ENCODE results near the gene KCNJ10.

Gene KCNJ10

GRCh38 chr1:159979257-159979656 lies 90.7 kb downstream of the KCNJ10 start:
- no peak for DNase-seq (ENCODE audit: low spot score)
- TF ChIP-seq, protein P1, sequence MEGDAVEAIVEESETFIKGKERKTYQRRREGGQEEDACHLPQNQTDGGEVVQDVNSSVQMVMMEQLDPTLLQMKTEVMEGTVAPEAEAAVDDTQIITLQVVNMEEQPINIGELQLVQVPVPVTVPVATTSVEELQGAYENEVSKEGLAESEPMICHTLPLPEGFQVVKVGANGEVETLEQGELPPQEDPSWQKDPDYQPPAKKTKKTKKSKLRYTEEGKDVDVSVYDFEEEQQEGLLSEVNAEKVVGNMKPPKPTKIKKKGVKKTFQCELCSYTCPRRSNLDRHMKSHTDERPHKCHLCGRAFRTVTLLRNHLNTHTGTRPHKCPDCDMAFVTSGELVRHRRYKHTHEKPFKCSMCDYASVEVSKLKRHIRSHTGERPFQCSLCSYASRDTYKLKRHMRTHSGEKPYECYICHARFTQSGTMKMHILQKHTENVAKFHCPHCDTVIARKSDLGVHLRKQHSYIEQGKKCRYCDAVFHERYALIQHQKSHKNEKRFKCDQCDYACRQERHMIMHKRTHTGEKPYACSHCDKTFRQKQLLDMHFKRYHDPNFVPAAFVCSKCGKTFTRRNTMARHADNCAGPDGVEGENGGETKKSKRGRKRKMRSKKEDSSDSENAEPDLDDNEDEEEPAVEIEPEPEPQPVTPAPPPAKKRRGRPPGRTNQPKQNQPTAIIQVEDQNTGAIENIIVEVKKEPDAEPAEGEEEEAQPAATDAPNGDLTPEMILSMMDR (IDR thresholded peaks at IDR 0.05; ENCODE audit: extremely low read depth, missing control alignments) = no peak

DNA sequence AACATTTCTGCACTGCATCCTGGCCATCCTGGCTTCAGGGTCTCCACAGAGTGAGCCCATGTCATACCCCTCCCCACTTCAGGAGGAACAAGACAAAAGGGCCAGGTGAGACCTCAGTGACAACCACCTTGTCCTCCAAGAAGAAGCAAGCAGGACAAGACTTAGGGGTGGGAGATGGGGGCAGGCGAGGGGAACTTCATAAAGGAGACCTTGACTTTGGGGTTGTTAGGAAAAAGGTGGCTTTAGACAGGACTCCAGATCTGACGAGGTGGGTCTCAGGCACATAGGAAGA lies 91.9 kb downstream of the KCNJ10 start:
- TF ChIP-seq, protein P1 (IDR thresholded peaks at IDR 0.05; ENCODE audit: extremely low read depth, missing control alignments) = no peak
- no peak for DNase-seq (ENCODE audit: low spot score)

DNA sequence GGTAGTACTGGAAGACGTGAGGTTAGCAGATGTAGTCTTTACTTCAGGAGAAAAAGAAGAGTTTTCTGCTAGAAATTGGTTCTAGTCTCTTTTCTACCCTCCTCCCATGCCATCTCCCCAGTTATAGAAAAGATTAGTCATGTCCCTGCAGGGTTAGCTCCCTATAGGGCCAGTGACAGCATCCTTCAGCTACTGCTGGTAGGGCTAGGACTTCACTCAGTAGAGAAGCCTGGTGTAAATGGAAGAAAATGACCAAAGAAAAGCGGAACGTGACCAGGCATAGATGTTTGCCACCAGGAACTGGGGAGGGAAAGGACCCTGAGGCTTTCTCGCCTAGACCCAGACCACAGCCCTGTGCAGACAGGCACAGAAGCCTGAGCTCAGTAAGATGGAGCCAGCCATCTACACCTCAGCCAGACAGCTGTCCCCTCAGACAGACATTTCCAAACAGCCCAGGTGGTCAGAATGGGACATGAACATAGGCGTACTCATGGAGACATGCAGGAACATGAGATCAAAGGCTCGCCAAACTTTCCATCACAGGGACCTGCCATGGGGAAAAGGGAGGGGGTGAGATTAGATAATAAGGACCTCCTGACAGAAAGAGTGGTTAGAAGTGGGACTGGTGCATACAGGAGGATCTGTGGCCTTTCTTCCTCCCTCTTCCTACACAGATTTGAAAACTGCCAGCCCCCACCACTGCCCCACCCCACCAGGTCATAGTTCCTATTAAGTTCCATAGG lies 92.4 kb downstream of the KCNJ10 start:
- TF ChIP-seq, protein P1 (IDR thresholded peaks at IDR 0.05; ENCODE audit: extremely low read depth, missing control alignments) = no peak
- no peak for DNase-seq (ENCODE audit: low spot score)

DNA sequence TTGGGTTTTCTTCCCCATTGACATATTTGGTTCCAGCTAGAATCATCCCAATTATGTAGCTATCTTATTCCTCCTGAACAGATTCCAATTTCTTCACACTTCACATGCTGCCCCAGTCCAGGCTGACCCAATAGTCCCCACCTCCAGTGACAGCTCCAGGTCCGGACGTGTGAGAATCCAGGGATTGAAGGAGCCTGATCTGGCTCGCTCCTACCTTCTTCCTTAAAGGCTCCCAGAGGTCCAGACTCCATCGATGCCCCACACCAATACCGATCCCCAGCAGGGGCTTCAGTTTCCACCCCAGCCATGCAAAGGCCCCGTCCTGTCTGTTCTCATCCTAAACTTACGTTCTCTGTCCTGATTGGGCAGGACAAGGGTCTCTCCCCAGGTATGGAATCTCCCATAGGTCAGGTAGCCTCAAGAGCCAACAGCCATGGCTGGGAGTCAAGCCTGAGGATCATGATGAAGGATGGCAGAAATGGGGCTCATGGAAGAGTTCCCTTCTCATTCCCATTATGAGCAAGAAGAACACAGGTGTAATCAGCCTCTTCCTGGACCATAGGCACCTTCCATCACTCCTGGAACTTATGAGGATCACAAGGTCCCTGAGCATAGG lies 95.5 kb downstream of the KCNJ10 start:
- TF ChIP-seq, protein P1 (IDR thresholded peaks at IDR 0.05; ENCODE audit: extremely low read depth, missing control alignments) = no peak
- no peak for DNase-seq (ENCODE audit: low spot score)

DNA sequence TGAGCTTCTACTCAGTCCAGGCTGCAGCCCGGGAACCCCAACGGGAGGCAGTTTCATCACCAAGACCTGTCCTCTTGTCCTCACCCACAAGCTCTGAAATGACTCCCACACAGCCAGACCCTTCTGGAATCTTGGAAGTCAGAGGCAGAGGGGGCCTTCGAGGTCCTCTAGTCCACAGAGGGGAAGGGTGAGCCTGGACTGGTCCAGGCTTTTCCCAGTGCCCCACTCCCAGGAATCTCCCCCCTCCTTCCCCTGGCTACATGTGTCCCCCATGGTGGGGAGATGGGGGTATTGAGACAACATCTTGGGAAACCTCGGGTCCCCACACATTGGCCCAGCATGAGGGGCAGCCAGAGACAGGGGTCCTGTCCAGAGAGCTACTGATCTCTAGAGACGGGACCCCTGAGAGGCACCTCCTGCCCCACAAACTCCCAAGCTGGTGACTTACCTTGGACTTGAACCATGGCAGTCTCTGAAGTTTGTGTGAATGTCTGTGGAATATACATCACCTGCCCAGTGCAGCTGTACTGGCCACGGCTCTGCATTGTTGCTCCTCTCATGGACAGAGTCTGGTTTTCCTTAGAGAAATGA lies 96.5 kb downstream of the KCNJ10 start:
- DNase-seq (ENCODE audit: low spot score) = no peak
- TF ChIP-seq, protein P1 (IDR thresholded peaks at IDR 0.05; ENCODE audit: extremely low read depth, missing control alignments) = no peak

DNA sequence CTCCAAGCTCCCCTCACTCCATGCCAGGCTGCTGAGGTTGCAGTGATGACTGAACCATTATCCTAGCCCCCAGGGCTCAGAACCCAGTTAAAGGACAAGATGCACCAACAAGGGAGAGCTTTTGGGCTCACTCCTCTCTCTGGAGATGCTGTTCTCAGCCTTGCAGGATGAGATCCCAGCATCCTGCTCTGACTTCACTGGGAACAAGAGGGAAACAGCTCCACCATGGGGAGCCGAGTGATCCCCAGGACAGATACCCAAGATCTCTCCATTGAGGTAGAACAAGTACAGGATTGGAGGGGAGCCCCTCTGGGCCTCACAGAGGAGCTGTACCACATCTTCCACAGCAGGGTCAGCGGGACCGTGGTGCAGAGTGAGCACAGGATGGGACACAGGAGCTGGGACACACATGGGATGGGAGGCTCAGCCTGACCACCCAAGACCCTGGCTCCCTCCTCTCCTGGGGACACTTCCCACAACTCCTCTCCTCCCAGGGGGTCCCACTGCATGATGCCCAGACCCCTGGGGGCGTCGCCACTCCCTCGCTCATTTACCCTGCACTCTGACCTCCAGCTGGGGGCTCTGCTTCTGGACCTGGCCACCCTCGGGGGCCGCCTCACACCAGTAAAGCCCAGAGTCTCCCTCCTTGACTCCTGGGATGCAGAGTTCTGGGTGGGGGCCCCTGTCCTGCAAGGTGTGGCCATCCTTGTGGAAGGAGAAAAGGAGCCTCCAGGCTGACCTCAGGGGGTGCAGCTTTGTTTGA lies 97.3 kb downstream of the KCNJ10 start:
- no peak for DNase-seq (ENCODE audit: low spot score)

More for the DNA sequence above, 97.3 kb downstream of the KCNJ10 start:
- TF ChIP-seq, protein P1 (IDR thresholded peaks at IDR 0.05; ENCODE audit: extremely low read depth, missing control alignments) = no peak
